Ramos (cell line): ENCODE results near the gene RIGI.
"Not testable (repeated sequence)": the region's sequence is repeated elsewhere in the genome, so short reads cannot be mapped to it uniquely, and the experiment has no call there.

Source experiments
- in situ Hi-C: fragments of 300-500 bp; cut with MboI; formaldehyde crosslinking; loops from one replicate; pipeline ENCODE4 v1.14.3; 2022; ENCODE audit warnings: low sequenced_read_pairs; ENCODE audit not compliant: unreplicated experiment

RIGI gene

GRCh38 chr9:32533816-32534215 is 7.8 kb upstream of the RIGI start:
- in situ Hi-C loops = no loop called here

GRCh38 chr9:32533336-32533735 is 7.3 kb upstream of the RIGI start:
- in situ Hi-C loops = no loop called here

- in situ Hi-C loops = no loop called here
Observed at GRCh38 chr9:32526707-32527048, 682 bp upstream of the RIGI start.

GRCh38 chr9:32525709-32526030 is 326 bp downstream of the RIGI start:
- in situ Hi-C loops = no loop called here

GRCh38 chr9:32524892-32525708 is 896 bp downstream of the RIGI start:
- in situ Hi-C loops = no loop called here

- in situ Hi-C loops = not testable (repeated sequence)
Observed at GRCh38 chr9:32524558-32524891, 1.5 kb downstream of the RIGI start.

GRCh38 chr9:32523910-32524309 is 2.1 kb downstream of the RIGI start:
- in situ Hi-C loops = no loop called here

GRCh38 chr9:32518276-32518675 is 7.7 kb downstream of the RIGI start:
- in situ Hi-C loops = no loop called here

GRCh38 chr9:32516241-32516640 is 9.8 kb downstream of the RIGI start:
- in situ Hi-C loops = no loop called here

GRCh38 chr9:32508728-32509127 is 17.3 kb downstream of the RIGI start:
- in situ Hi-C loops = no loop called here

GRCh38 chr9:32503008-32503407 is 23.0 kb downstream of the RIGI start:
- in situ Hi-C loops = no loop called here

GRCh38 chr9:32502464-32502863 is 23.5 kb downstream of the RIGI start:
- in situ Hi-C loops = no loop called here

GRCh38 chr9:32501868-32502267 is 24.1 kb downstream of the RIGI start:
- in situ Hi-C loops = no loop called here

- in situ Hi-C loops = no loop called here
Observed at GRCh38 chr9:32500768-32501167, 25.2 kb downstream of the RIGI start.

- in situ Hi-C loops = no loop called here
Observed at GRCh38 chr9:32497921-32498320, 28.1 kb downstream of the RIGI start.

GRCh38 chr9:32490601-32491000 is 35.4 kb downstream of the RIGI start:
- in situ Hi-C loops = no loop called here

- in situ Hi-C loops = no loop called here
Observed at GRCh38 chr9:32487981-32488380, 38.0 kb downstream of the RIGI start.

- in situ Hi-C loops = no loop called here
Observed at GRCh38 chr9:32486839-32487562, 39.0 kb downstream of the RIGI start.

- in situ Hi-C loops = no loop called here
Observed at GRCh38 chr9:32483343-32483742, 42.7 kb downstream of the RIGI start.
